A549 (cell line): ENCODE results near the gene TARP.

Source experiments
- ATOH8 ChIP-seq: fragments of 250-450 bp; sonication (Bioruptor Pico); IDR thresholded peaks from 2 replicates; pipeline ENCODE4 v1.5.0; 2020; ENCODE audit warnings: low read depth, mild to moderate bottlenecking, moderate library complexity
- CBX8 ChIP-seq: fragments of 200-600 bp; sonication (generic); IDR thresholded peaks from 2 replicates; pipeline ENCODE4 v1.6.1; 2016
- CEBPB ChIP-seq, 2 experiments: fragments of >200 bp in 1 of 2; sonication (Bioruptor Twin) in 1 of 2; formaldehyde crosslinking in 1 of 2; IDR thresholded peaks; 2 replicates each; pipeline ENCODE4 v1.6.1; 2012 to 2016
- CTCF ChIP-seq: fragments of >200 bp; sonication (Bioruptor Twin); formaldehyde crosslinking; IDR thresholded peaks from 3 replicates; pipeline ENCODE4 v1.5.1; 2016
- FOSL2 ChIP-seq, 2 experiments: fragments of 450-650 bp in 1 of 2; fragments of >200 bp in 1 of 2; sonication (Bioruptor Twin) in 1 of 2; formaldehyde crosslinking; IDR thresholded peaks; 2 replicates each; pipeline versions ENCODE4 v1.5.0 to v1.6.1; 2016 to 2020; ENCODE audit warnings: mild to moderate bottlenecking in 1 of 2, moderate library complexity in 1 of 2
- POLR2A ChIP-seq: IDR thresholded peaks from 2 replicates; pipeline ENCODE4 v1.6.1; 2012; ENCODE audit warnings: mild to moderate bottlenecking, low read length
- RAD21 ChIP-seq, 2 experiments: fragments of >200 bp in 1 of 2; sonication (Bioruptor Twin) in 1 of 2; formaldehyde crosslinking in 1 of 2; IDR thresholded peaks in 1 of 2; conservative IDR thresholded peaks in 1 of 2; 2 replicates in 1 of 2; 3 replicates in 1 of 2; pipeline ENCODE4 v1.6.1; 2012 to 2018; ENCODE audit warnings: inconsistent platforms in 1 of 2
- RFX5 ChIP-seq: fragments of 450-650 bp; IDR thresholded peaks from 2 replicates; pipeline ENCODE4 v1.7.1; 2014; ENCODE audit warnings: antibody characterized with exemption, mild to moderate bottlenecking, moderate library complexity
- TF ChIP-seq, protein P1 (sequence below): fragments of 450-650 bp; IDR thresholded peaks from 2 replicates; pipeline ENCODE4 v1.6.1; 2014; ENCODE audit warnings: antibody characterized with exemption

DNA sequence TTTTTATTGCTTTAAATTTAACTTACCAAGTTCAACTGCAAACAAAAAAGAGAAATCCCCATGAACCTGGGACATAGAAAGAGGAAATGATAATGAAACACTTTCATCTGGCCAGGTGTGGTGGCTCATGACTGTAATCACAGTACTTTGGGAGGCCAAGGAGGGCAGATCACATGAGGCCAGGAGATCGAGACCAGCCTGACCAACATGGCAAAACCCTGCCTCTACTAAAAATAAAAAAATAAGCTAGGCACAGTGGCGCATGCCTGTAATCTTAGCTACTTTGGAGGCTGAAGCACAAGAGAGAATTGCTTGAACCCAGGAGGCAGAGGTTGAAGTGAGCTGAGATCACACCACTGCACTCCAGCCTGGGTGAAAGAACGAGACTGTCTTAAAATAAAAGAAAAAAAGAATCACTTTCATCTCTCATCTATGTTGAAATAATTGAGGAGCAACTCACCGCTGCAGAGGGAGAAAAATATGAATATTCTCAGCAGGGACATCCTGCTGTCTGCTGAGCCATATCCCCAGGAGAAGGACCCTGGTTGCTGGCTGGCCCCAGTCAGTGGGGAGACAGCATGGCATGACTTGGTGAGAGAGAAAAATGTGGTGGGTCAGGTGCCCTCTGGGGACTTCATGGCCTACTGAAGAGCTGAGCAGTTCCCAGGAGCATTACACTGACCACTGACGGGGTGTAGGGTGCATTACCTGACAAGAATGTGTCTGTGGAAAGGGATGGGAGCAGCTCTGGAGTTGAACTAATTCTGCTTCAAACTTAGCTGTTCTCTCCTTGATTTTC lies 22.8 kb upstream of the TARP start:
- TF ChIP-seq CTCF (no peak), ATOH8 (CRISPR knock-in tag) (no peak), RAD21 (conservative IDR thresholded peaks at IDR 0.05 in 1 of 2, IDR thresholded peaks at IDR 0.05 in 1 of 2) (no peak), CBX8 (no peak), FOSL2 (IDR thresholded peaks at IDR 0.05) (no peak), FOSL2 (CRISPR knock-in tag; IDR thresholded peaks at IDR 0.05) (no peak), RFX5 (no peak), POLR2A (no peak), CEBPB (IDR thresholded peaks at IDR 0.05) (no peak)
- TF ChIP-seq, protein P1, sequence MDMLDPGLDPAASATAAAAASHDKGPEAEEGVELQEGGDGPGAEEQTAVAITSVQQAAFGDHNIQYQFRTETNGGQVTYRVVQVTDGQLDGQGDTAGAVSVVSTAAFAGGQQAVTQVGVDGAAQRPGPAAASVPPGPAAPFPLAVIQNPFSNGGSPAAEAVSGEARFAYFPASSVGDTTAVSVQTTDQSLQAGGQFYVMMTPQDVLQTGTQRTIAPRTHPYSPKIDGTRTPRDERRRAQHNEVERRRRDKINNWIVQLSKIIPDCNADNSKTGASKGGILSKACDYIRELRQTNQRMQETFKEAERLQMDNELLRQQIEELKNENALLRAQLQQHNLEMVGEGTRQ: no peak
